Karpas-422 (cell line): ENCODE measurements around the gene SLAMF7. TPM values are rescaled to one million over a fixed set of nuclear protein-coding genes. Genes with fewer than 3 reads are reported as not detected.
A peak's percentile ranks its signal among the peaks of the same experiment; 100 is the strongest.

Source experiments
- DNase-seq: peaks from one replicate; pipeline ENCODE4 v3.0.0-alpha.2; 2015
- H2AFZ ChIP-seq: fragments of 200-600 bp; sonication (generic); 2 replicates; pipeline ENCODE4 v1.6.1; 2014; ENCODE audit warnings: antibody characterized with exemption, low read length, mixed read lengths
- H3K27ac ChIP-seq: fragments of 200-600 bp; sonication (generic); 2 replicates; pipeline ENCODE4 v1.5.1; 2014; ENCODE audit warnings: mild to moderate bottlenecking, low read length, moderate library complexity
- H3K27me3 ChIP-seq: fragments of 200-600 bp; sonication (generic); 2 replicates; pipeline ENCODE4 v1.6.1; 2014; ENCODE audit warnings: low read length, mixed read lengths
- H3K36me3 ChIP-seq: fragments of 200-600 bp; sonication (generic); 2 replicates; pipeline ENCODE4 v1.6.1; 2014; ENCODE audit warnings: low read length, mixed read lengths; ENCODE audit not compliant: insufficient read depth
- H3K4me1 ChIP-seq: fragments of 200-600 bp; sonication (generic); 2 replicates; pipeline ENCODE4 v1.6.1; 2014; ENCODE audit warnings: mild to moderate bottlenecking, low read length, mixed read lengths
- H3K4me2 ChIP-seq: fragments of 200-600 bp; sonication (generic); 2 replicates; pipeline ENCODE4 v1.6.1; 2014; ENCODE audit warnings: low read length, low read depth, mild to moderate bottlenecking; ENCODE audit not compliant: poor library complexity, severe bottlenecking
- H3K4me3 ChIP-seq: fragments of 200-600 bp; sonication (generic); 2 replicates; pipeline ENCODE4 v1.5.1; 2014; ENCODE audit warnings: mild to moderate bottlenecking, antibody characterized with exemption, low read length, mixed read lengths
- H3K79me2 ChIP-seq: fragments of 200-600 bp; sonication (generic); 2 replicates; pipeline ENCODE4 v1.6.1; 2014; ENCODE audit warnings: mild to moderate bottlenecking, low read length, mixed read lengths
- H3K9ac ChIP-seq: fragments of 200-600 bp; sonication (generic); 2 replicates; pipeline ENCODE4 v1.6.0; 2014; ENCODE audit warnings: low read length
- H3K9me2 ChIP-seq: fragments of 200-600 bp; sonication (generic), shearing (Covaris generic); replicated peaks from 2 replicates; pipeline ENCODE4 v1.6.0; 2014; ENCODE audit warnings: mild to moderate bottlenecking, low read length, moderate library complexity; ENCODE audit not compliant: insufficient read depth
- H3K9me3 ChIP-seq: fragments of 300-700, 200-600 bp; sonication (generic); 2 replicates; pipeline ENCODE4 v1.6.1; 2014; ENCODE audit warnings: low read length, mixed read lengths
- H4K20me1 ChIP-seq: fragments of 200-600 bp; sonication (generic); 2 replicates; pipeline ENCODE4 v1.6.1; 2014; ENCODE audit warnings: mild to moderate bottlenecking, antibody characterized with exemption, low read length, low read depth; ENCODE audit not compliant: insufficient read depth
- total RNA-seq: library from RNA; depleted of rRNA; stranded (reverse); fragments of >200 nt; shearing (Covaris generic); gene quantifications from 2 replicates; pipeline ENCODE4 v1.2.3, GENCODE V29; 2014; ENCODE audit warnings: low replicate concordance

Gene SLAMF7
- total RNA-seq, 1 experiment from 2014 or later, result 0.15 TPM

DNA sequence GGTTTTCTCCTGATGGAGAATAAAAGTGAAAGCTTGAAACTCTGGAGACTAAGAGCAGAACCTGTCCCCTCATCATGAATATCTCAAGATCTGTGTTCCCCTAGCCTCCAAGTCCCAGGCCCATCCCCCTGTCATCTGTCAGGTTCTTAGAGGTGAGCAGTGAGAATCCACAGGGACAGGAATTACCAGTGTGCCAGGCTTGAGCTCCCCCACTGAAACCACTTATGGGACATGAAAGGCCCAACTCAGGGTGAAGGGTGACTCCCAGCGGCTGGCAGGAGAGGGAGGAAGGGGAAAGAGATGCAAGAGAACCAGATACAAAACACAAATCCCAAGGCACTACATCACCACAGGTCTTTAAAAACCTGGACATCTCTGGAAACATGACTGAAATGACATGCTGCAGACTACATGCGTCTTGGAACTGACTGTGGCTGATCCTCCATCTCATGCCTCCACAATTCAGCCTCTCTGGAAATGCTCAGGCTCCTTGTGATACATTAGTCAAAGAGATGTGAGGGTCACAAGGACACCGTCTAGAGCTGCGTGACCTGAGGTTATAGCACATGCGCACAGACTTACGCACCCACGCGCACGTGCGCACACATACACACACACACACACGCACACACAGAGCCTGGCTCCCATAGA lies 50.1 kb downstream of the SLAMF7 start:
- H3K4me3 ChIP-seq, result no peak overlapping the region
- DNase-seq, result no peak
- no peaks in the 10 kb centered on the region for H3K36me3 ChIP-seq
- peaks cover 7% of the 10 kb centered on the region for H3K4me1 ChIP-seq
- H3K9me2 ChIP-seq, result no peaks in the 10 kb centered on the region
- H3K9me3 ChIP-seq, result no peaks in the 10 kb centered on the region
- H3K79me2 ChIP-seq, result no peaks in the 10 kb centered on the region
- no peaks in the 10 kb centered on the region for H3K27me3 ChIP-seq
- no peak overlapping the region for H3K27ac ChIP-seq
- H3K9ac ChIP-seq, result no peak overlapping the region
- no peak overlapping the region for H2AFZ ChIP-seq
- no peaks in the 10 kb centered on the region for H4K20me1 ChIP-seq
- H3K4me2 ChIP-seq, result no peak overlapping the region

DNA sequence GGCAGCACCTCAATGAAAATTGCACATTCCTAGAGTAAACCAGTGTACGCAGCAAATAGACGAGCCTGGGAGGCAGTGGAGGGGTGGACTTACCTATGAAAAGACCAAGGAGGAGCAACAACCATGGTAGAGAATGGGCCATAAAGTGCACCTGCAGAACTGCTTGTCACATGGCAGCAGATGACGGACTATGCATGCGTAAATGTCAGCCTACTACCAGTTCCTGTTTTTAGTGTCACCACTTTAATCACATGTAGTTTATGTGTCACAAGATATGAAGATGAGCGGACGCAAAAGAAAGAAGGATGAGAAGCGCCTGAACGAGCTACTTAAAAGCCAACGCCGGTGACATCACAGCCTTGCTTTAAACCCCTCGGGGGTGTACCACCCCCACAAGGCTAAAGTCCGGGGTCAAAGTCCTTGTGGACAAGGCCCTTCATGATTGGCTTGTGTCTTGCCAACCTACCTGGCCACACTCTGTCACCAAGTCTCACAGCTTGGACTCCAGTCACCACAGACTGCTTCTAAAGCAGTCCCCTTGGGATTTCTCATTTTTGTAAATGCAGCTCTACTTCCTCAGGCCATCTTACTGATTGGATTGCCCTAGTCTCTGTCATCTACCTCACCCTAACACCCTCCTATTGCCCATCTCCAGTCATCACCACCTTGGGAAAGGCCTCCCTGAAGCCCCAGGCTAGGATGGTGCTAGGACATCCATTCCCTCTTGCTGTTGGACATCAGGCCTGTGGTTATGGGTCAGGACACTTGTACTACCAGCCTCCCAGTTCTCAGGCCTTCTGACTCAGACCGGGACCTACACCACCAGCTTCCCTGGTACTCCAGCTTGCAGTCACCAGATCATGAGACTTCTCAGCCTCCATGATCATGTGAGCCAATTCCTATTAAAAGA lies 50.9 kb downstream of the SLAMF7 start:
- H3K4me2 ChIP-seq, result no peak overlapping the region
- no peak overlapping the region for H3K4me3 ChIP-seq
- no peaks in the 10 kb centered on the region for H3K9me2 ChIP-seq
- H3K9ac ChIP-seq, result no peak overlapping the region
- no peaks in the 10 kb centered on the region for H3K9me3 ChIP-seq
- H3K4me1 ChIP-seq, result peaks cover 7% of the 10 kb centered on the region
- no peaks in the 10 kb centered on the region for H3K79me2 ChIP-seq
- H4K20me1 ChIP-seq, result no peaks in the 10 kb centered on the region
- peak; percentile 59 for DNase-seq
- no peaks in the 10 kb centered on the region for H3K27me3 ChIP-seq
- no peak overlapping the region for H2AFZ ChIP-seq
- no peak overlapping the region for H3K27ac ChIP-seq
- no peaks in the 10 kb centered on the region for H3K36me3 ChIP-seq

- H3K4me2 ChIP-seq, result no peak overlapping the region
- no peak overlapping the region for H3K9ac ChIP-seq
- H3K9me2 ChIP-seq, result no peaks in the 10 kb centered on the region
- no peaks in the 10 kb centered on the region for H3K27me3 ChIP-seq
- H3K36me3 ChIP-seq, result no peaks in the 10 kb centered on the region
- no peaks in the 10 kb centered on the region for H3K79me2 ChIP-seq
- H3K4me3 ChIP-seq, result no peak overlapping the region
- H3K9me3 ChIP-seq, result no peaks in the 10 kb centered on the region
- H2AFZ ChIP-seq, result no peak overlapping the region
- peaks cover 6% of the 10 kb centered on the region for H3K4me1 ChIP-seq
- no peak for DNase-seq
- no peaks in the 10 kb centered on the region for H4K20me1 ChIP-seq
- no peak overlapping the region for H3K27ac ChIP-seq
Measured at GRCh38 chr1:160794376-160794775, 55.3 kb downstream of the SLAMF7 start.

GRCh38 chr1:160795951-160796383 lies 56.9 kb downstream of the SLAMF7 start, which contains the start of gene LY9:
Gene LY9, plus strand, starts transcription at chr1:160796174. Its CDS starts 14 bp downstream, at chr1:160796188.
- H2AFZ ChIP-seq, result no peak within 1 kb of the TSS
- no peaks in the 10 kb centered on the region for H3K4me1 ChIP-seq
- H3K4me3 ChIP-seq, result no peak within 1 kb of the TSS
- no peaks in the 10 kb centered on the region for H3K9me3 ChIP-seq
- no peaks in the 10 kb centered on the region for H3K79me2 ChIP-seq
- no peaks in the 10 kb centered on the region for H3K9me2 ChIP-seq
- H3K4me2 ChIP-seq, result no peak within 1 kb of the TSS
- H3K27me3 ChIP-seq, result no peaks in the 10 kb centered on the region
- H4K20me1 ChIP-seq, result no peaks in the 10 kb centered on the region
- no peak for DNase-seq
- no peak within 1 kb of the TSS for H3K9ac ChIP-seq
- H3K27ac ChIP-seq, result no peak within 1 kb of the TSS
- H3K36me3 ChIP-seq, result no peaks in the 10 kb centered on the region

GRCh38 chr1:160797271-160797709 lies 58.2 kb downstream of the SLAMF7 start:
- no peak for DNase-seq
- H3K27me3 ChIP-seq, result no peaks in the 10 kb centered on the region
- no peaks in the 10 kb centered on the region for H3K36me3 ChIP-seq
- H3K4me1 ChIP-seq, result no peaks in the 10 kb centered on the region
- no peak overlapping the region for H2AFZ ChIP-seq
- no peak overlapping the region for H3K4me3 ChIP-seq
- H4K20me1 ChIP-seq, result no peaks in the 10 kb centered on the region
- H3K27ac ChIP-seq, result no peak overlapping the region
- no peak overlapping the region for H3K4me2 ChIP-seq
- no peak overlapping the region for H3K9ac ChIP-seq
- no peaks in the 10 kb centered on the region for H3K79me2 ChIP-seq
- H3K9me2 ChIP-seq, result no peaks in the 10 kb centered on the region
- H3K9me3 ChIP-seq, result no peaks in the 10 kb centered on the region

DNA sequence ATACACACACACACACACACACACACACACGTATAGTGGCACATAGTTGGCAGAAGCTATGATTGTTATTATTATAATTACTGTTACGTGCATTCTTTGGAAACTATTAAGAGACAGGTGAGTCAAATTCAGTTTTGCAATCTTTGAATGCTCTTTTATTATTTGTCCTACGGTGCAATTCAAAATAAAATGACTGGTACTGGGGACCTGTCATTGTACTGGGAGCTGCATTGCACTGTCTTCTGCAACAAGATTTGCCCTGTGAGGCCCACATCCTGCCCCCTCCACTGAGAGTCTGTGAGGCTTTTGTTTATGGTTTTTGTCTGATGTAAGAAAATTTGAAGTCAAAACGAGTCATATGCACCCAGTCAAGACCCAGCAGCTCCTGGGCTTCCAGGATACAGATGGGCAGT lies 58.8 kb downstream of the SLAMF7 start:
- Histone ChIP-seq H3K4me2 (no peak overlapping the region), H3K36me3 (no peaks in the 10 kb centered on the region), H3K4me3 (no peak overlapping the region), H3K9me3 (no peaks in the 10 kb centered on the region), H3K27ac (no peak overlapping the region), H3K79me2 (no peaks in the 10 kb centered on the region), H2AFZ (no peak overlapping the region), H3K9ac (no peak overlapping the region), H3K27me3 (no peaks in the 10 kb centered on the region), H3K4me1 (no peaks in the 10 kb centered on the region), H3K9me2 (no peaks in the 10 kb centered on the region), H4K20me1 (no peaks in the 10 kb centered on the region)
- no peak for DNase-seq

DNA sequence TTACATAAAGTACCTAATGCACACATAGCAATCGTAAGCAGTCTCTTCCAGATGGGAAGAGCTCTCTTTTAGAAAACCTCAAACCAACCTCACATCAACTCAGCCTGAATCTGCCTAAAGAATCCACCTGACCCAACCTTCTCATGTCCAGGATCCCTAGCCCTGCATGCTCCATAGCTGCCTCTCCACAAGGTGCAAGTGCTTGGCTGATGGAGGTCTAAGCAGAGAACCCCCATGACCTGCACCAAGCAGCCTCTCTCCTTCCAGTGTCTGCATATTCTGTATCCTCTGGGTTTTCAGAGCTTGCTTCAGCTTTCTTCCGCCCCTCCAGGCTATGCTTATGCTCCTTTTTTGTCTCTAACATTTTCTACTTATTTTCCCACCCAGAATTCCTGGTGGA lies 59.4 kb downstream of the SLAMF7 start:
- Histone ChIP-seq H3K4me2 (no peak overlapping the region), H3K79me2 (no peaks in the 10 kb centered on the region), H3K9me3 (no peaks in the 10 kb centered on the region), H3K9me2 (no peaks in the 10 kb centered on the region), H3K27me3 (no peaks in the 10 kb centered on the region), H3K9ac (no peak overlapping the region), H3K4me3 (no peak overlapping the region), H2AFZ (no peak overlapping the region), H4K20me1 (no peaks in the 10 kb centered on the region), H3K27ac (no peak overlapping the region), H3K4me1 (no peaks in the 10 kb centered on the region), H3K36me3 (no peaks in the 10 kb centered on the region)
- no peak for DNase-seq

DNA sequence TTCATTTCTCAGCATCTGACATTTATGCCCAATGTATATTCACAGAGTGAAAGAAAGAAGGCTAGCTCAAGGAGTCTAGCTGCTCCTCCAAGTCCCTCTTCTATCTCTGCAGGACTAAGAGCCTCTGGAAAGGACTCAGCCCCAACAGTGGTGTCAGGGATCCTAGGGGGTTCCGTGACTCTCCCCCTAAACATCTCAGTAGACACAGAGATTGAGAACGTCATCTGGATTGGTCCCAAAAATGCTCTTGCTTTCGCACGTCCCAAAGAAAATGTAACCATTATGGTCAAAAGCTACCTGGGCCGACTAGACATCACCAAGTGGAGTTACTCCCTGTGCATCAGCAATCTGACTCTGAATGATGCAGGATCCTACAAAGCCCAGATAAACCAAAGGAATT lies 60.6 kb downstream of the SLAMF7 start:
- no peak overlapping the region for H3K27ac ChIP-seq
- H3K79me2 ChIP-seq, result no peaks in the 10 kb centered on the region
- no peak overlapping the region for H3K4me3 ChIP-seq
- H3K36me3 ChIP-seq, result no peaks in the 10 kb centered on the region
- no peak overlapping the region for H3K9ac ChIP-seq
- no peak overlapping the region for H3K4me2 ChIP-seq
- H3K27me3 ChIP-seq, result no peaks in the 10 kb centered on the region
- H2AFZ ChIP-seq, result no peak overlapping the region
- no peak for DNase-seq
- H3K9me3 ChIP-seq, result no peaks in the 10 kb centered on the region
- H4K20me1 ChIP-seq, result no peaks in the 10 kb centered on the region
- no peaks in the 10 kb centered on the region for H3K9me2 ChIP-seq
- no peaks in the 10 kb centered on the region for H3K4me1 ChIP-seq
